Limb (tissue), 2 donors: ENCODE results near the gene ECM2.
A peak's percentile ranks its signal among the peaks of the same experiment; 100 is the strongest.

Experiments
- DNase-seq, 2 donors: peaks; one replicate each; pipeline ENCODE4 v3.0.0-alpha.2; 2016; ENCODE audit errors: extremely low spot score in 2 of 2

Gene ECM2

DNA sequence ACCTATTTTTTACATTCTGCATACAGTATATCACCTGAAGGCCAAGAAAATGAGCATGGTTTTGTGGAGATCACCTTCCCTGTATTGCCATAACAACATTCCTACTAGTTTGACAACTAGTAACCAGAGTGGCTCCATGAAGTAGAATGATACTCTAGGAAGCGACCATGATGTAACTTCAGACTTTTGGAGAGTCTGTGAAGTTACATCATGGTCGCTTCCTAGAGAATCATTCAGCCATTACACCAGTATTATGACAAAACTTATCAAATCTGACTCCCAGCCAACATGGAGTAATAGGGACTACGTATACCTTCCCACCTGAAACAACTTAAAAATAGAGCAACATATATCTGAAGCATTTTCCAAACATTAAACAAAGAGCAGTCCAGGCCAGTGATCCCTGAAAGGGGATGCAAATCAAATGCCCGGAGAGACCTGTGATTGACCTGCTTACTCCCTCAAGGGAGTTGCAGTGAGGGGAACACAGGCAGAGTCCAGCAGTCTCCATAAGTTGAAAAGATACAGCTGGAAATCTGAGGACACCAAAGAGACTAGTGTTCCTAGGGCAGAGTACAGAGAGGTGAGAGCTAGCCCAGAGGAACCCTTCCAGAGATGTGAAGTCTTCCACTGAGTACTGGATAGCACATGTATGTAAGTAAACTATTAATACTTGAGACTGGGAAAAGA is 7.8 kb downstream of the ECM2 start:
- DNase-seq, result no peak

DNA sequence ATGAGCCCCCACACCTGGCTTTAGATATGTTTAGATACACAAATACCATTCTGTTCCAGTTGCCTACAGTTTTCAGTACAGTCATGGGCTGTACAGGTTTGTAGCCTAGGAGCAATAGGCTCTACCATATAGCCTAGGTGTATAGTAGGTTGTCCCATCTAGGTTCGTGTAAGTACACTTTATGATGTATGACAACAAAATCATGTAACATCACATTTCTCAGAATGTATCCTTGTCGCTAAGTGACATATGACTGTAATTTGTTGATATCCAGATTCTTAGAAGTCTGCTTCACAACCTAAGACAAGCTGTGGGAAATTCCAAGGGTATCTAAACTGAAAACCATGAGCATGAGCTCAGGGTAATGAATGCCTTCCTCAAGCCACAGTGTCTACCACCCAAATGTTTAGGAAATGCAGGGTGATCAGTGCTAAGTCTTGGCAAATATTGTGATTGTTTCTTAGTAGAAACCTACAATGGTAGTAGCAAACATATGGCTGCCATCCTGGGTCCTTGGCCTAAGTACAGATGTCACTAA is 8.4 kb downstream of the ECM2 start:
- DNase-seq, result no peak

DNA sequence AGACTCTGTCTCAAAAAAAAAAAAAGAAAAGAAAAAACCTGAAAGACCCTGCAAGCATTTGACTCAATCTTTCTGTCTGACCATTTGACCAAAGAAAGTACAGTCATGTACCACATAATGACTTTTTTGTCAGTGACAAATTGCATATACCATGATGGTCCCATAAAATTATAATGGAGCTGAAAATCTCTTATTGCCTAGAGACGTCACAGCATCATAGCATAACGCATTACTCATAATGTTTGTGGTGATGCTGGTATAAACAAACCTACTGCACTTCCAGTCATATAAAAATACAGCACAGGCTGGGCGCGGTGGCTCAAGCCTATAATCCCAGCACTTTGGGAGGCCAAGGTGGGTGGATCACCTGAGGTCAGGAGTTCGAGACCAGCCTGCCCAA is 10.5 kb downstream of the ECM2 start:
- no peak for DNase-seq

DNA sequence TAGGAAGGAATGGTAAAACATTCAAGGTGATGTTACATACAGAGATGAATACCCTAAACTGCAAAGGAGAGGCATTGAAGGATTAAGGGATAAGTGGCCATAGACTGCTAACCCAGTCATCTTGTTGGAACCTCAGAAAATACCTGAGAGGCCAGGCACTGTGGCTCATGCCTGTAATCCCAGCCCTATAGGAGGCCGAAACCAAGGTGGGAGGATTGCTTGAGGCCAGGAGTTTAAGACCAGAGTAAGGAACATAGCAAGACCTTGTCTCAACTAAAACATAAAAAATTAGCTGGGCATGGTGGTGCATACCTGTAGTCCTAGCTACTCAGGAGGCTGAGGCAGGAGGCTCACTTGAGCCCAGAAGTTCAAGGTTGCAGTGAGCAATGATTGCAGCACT is 10.9 kb downstream of the ECM2 start:
- DNase-seq, result no peak

DNA sequence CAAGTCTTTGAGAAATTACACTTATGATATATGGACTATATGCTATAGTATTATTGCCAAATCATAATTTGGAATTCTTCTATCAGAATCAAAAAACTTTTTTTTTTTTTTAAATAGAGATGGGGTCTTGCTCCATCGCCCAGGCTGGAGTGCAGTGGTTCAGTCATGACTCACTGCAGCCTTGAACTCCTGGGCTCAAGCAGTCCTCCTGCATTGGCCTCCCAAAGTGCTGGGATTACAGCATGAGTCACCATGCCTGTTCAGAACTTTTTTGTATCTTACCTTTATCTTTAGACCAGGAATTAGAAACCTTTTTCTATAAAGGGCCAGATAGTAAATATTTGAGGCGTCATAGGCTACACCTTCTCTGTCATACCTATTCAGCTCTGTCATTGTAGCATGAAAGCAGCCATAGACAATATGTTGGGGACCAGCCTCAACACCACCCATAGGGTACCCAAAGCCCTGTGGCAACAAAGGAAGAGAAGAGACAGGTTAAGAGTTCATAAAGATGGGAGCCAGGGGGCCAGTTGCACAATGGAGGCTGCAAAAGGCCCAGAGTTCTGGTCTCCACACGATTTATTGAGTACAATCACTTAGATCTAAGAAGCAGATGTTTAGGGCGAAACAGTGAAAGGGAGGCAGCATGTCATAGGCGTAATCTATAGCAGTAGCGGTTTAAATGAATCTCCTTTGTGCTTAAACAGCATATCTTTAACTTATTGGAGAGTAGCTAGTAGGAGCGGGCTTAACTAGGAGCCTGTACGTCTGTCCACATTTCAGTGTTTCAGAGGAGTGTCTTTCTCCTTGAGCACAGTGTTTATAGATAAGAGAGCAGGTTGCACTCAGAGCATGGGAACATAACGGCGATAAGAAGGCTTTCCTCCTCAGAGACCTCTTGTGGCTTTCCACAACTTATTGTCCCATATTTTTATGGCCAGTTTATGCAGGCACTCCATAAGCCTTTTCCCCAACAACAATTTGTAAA is 12.5 kb downstream of the ECM2 start:
- no peak for DNase-seq

DNA sequence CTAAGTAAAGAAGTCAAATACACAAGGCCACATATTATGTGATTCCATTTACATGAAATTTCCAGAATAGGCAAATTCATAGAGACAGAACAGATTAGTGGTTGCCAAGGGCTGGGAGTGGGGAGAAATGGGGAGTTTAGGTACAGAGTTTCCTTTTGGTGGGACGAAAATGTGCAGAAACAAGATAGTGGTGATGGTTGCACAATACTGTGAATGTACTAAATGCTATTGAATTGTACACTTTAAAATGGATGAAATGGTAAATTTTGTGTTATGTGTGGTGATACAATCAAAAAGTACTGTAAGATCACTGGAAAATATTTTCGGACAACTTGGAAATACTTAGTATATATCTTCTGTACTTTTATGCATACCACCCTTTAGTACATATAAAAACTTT is 15.0 kb downstream of the ECM2 start:
- DNase-seq, result no peak

DNA sequence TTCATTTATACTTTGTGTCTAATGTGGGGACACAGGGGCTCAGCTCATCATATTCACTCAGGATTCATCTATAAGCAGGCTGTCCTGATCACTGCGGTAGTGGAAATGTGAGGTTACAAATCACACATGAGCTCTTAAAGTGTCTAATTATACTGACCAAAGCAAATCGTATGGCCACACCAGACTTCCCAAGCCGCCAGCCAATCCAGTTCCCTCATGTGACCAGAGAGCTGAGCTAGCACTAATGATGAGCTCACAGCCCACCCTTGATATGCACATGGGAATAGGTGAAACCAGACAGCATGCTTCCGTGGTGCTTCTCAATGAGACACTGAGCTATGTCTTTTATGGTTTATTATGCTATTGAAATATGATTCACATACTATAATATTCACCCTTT is 17.6 kb downstream of the ECM2 start:
- no peak for DNase-seq

DNA sequence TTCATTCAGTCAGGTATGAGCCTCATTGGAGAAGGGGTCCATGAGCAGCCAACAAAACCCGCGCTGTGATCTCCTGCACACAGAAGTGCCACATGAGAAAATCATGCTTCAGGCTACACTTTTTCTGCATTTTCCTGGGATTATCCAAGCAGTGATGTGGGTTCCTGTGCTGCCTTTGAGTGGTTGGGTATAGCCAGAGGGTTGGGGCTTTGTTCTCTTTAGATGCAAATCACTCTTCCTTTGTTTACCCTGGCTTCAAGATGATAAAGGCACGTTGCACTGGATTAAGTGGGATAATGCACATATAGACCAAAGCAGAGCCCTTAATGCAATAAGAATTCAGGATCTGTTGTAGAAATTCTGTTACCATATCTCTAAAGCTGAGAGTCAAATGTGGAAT is 18.7 kb downstream of the ECM2 start:
- no peak for DNase-seq

DNA sequence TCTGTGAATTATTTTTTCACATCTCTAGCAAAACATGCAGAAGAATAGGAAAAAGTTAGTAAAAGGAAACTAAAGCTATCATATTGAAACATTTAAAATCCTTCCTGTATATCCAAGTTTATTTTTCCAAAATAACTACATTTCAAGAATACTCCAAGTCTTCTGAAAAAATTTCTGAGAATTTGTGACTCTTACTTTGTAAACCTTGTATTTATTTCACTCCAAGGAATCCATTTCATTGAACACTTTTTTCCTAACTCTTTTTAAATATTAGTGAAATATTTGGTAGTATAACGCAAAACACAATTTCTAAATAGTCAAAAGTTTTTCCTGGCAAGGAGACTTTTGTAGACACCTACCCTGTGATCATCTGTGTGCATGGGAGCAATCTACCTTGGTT is 19.3 kb downstream of the ECM2 start:
- DNase-seq, result no peak

DNA sequence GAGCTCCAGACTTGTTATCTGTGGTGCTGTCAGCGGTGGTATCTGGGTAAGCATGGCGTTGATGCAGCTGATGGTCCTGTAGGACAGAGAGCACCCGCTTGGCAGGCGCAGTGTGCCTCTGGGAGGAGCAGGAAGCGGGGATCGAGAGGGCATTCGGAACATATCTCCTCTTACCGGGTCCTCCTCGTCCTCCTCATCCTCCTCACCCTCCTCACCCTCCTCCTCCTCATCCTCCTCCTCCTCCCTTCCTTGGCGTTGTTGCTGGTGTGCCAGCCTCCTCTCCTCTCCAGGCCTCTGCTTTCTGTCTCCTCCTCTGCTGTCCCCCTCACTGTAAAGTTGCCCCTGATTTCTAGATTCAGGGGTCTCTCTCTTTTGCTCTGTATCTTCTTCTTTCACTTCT is 21.2 kb downstream of the ECM2 start:
- DNase-seq, result no peak

DNA sequence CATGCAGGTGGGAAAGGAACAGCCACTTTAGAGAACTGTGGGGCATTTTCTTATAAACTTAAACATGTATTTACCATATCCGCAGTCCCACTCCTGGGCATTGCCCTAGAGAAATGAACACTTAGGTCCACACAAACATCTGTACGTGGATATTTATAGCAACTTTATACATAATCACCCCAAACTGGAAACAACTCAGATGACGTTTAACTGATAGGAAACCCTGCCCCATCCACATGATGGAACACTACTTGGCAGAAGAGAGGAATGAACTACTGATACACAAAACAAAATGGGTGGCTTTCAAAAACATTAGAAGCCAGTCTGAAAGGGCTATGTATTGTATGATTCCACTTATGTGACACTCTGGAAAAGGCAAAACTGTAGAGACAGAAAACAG is 22.4 kb downstream of the ECM2 start:
- no peak for DNase-seq

DNA sequence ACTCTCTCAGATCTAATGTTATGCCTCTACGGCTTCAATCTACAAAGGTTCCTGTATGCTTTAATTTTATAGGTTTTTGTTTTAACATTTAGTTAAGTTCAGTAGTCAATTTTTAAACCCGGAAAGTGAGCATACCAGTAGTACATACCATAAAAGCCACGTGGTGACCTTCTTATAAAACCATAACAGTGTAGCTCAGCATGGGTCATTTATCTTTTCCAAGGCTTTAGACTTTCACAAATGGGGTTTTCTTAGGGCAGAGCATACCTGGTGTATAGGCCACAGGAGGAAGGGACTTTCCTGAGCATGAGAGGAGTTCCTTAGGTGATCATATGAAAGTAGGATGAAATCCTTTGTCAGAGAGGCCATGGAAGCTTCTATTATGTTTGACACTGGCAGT is 23.2 kb downstream of the ECM2 start:
- DNase-seq, result no peak

DNA sequence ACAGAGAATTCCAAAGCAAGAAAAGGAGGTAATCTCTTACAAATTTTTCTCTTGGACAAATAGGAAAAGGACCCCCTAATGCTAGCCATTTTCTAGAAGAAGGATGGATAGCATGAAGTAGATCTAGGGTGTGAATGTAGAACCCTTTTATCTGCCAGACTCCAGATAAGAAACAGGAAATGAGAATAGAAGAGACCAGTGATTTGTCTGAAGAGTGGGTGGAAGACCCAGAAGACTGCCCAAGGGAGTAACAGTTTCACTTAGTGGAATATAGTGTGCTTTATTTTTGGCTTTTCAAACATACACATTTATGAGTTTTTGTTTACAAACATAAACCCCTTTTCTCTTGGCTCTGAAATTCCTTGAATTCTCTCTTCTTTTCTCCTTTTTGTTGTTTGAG is 25.0 kb downstream of the ECM2 start:
- no peak for DNase-seq

DNA sequence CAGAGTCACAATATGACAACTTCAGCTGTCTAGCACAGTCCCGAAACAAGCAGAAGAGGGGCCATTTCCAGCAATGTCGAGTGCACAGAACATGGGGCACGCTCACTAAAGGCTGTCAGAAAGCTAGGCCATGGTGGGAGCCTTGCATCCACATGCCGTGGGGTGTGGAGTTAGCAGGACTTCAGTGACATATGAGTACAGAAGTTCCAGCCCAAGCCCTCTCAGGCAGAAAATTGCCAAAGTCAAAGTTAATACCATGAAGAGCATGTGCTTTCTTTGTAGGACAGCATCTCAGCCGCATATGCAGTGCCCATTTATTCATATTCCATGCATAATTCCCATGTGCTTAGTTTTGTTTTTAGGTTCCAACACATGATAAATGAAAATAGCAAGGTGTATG is 26.7 kb downstream of the ECM2 start:
- no peak for DNase-seq

DNA sequence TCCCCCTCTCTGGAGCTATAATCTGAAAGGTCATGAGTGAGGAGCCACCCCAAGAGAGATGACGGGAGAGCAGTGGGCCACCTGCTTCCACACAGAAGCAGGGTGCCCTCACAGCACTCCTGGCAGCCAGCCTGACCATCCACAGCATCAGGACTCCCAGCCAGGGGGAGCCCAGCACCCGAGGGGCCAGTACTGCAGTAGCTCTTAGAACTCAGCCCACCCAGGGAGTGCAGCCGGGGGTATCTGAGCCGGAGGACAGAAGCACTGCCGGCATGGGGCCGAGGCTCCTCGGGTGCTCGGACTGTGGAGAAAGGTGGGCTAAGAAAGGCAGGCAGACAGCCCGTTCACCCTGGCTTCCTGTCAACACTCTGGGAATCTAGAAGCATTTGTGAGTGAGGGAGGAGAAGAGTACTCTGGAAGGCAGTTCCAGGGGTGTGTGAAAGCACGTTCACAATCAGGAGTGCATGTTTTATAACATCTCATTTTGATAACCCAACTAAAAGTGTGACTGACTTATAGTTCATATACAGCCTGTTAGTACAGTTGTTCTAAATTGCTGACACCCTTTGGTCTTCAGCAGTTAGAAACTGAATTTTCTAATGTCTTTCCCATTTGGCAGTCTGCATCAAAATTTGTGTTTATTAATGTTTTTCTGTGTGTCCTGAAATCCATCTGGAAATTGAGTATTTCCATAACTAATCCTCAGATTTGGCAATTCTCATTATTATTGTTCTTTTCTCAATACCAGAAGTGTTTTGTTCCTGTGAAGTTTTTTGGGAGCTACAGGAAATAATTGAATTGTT is 27.6 kb downstream of the ECM2 start:
- no peak for DNase-seq

DNA sequence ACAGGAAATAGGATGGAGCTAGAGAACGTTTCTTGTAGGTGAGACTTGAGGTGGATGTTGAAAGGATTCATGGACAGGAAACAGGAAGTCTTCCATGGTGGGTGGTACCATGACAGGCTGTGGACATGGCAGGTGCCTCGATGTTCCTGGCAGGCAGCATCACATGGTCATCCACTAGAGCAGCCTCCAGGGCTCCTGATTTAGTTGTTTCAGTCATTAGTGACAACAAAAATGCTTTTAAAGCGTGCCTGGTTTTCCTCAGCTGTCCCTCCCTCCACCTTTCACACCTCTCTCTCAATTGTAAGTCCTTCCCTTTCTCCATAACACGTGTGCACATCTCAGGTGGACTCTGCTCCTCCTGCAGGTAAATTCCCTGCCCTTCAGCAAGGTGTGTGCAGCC is 28.3 kb downstream of the ECM2 start:
- no peak for DNase-seq

DNA sequence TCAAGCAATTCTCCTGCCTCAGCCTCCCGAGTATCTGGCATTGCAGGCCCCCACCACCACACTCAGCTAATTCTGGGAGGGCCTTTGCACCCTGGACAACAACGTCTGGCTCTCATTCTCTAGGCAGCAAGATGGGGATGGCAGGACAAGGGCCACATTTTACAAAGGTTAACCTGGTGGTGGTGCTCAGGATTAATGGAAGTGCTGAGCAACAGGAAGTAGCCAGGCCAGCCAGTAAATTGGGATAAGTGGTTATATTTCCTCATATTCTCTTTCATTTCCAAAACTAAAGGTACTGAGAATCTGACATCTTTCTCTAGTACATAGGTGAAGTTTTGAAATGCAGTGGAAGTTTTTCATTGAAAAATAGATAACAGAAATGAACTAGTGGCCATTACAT is 28.8 kb downstream of the ECM2 start:
- no peak for DNase-seq

DNA sequence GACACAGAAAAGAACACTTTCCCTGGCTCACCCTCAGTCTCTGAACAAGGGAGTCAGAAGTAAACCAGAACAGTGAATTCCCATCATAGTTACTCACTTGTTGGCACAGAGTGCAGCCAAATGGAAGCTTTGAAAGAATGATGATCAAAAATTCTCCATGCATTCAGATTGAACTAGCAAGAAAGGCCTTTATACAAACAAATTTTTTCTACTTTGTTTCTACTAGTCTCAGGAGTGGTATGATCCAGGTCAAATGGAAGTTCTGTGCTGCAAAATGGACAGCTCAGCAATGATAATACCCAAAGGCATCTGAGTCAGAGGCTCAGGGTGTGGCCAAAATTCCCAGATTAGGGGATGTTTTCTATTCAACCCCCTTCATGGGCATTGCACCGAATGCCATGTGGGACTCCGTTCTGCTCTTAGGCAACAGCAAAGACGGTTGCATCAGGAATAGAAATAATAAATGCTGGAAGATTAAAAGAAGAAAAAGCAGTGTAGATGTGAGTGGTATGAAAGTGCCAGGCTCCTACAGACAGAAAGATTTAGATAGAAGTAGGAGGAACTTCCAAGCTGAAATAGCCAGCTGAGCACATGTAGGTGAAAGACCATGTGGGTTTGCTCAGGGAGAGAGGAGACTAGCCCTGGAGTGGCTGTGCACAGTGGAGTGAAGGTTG is 29.5 kb downstream of the ECM2 start:
- peak in 1 of 2 donors; percentile 62 for DNase-seq

DNA sequence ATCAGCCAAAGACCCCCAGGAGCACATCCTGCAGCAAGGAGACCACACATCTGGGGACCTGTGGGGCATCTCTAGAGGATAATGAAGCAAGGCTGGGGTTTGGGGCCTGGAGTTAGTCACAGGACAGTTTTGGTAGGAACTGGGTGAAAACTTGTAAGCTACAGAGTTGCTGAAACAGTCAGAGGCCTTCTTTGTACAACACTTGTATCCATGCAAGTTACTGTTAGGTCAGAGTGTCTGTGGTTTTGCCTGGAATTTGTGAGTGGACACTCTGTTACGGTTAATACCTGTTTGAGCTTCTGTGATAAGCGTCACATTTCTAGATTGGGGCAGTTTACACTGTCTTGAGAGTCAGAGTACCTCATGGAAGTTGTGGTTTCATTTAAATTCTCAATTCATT is 30.9 kb downstream of the ECM2 start:
- no peak for DNase-seq

DNA sequence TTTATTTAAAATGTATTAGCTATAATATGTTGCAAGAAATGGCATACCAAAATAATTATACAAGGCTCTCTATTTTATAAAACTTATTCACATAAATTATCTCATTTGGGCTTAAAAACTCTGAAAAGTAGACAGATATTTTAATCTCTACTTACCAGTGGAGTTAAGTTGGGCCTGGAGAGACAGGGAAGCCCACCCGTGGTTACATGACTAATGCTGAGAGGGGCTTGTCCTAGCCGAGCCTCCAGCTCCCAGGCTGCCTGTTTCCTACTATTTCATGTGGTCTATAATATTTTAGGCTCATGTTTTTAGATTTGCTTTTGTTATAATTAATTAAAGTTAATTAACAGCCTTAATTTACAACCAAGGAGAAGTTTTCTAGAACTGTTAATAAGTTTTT is 32.6 kb downstream of the ECM2 start:
- no peak for DNase-seq

DNA sequence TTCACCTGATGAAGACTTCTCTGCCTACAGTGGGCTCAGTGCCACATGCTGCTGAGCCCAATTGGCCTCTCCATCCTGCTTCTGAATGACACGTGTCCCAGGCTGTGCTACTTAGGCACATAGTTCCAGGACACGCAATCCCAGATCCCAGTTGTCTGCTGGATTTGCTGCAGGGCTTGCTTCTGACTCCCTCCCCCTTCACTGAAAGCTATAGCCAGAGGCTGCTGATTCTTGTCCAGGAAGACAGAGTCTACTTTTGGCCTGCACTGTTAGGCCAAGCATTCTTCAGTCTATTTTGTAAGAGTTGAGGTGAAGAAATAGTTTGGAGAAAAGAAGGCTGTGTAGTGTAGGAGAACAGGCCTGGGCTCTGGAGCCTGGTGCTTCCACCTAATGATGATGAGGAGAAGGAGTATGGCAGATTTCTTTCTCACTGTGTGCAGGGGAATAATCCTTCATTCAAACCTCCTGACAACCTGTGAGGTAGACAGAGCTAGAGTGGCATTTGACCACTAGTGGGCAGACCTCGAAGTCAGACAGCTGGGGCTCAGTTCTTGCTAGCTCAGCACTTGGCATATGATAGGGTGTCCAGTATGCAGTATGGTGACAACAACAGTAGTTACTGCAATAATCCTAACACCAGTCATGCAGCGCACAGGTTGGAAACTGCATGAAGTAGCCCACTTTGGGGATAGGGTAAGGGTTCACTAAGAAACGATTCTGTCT is 34.0 kb downstream of the ECM2 start:
- DNase-seq, result no peak
